ENCODE results near the gene EPHB6. TPM values are rescaled to one million over a fixed set of nuclear protein-coding genes. Genes with fewer than 3 reads are reported as not detected.

Gene EPHB6, protein sequence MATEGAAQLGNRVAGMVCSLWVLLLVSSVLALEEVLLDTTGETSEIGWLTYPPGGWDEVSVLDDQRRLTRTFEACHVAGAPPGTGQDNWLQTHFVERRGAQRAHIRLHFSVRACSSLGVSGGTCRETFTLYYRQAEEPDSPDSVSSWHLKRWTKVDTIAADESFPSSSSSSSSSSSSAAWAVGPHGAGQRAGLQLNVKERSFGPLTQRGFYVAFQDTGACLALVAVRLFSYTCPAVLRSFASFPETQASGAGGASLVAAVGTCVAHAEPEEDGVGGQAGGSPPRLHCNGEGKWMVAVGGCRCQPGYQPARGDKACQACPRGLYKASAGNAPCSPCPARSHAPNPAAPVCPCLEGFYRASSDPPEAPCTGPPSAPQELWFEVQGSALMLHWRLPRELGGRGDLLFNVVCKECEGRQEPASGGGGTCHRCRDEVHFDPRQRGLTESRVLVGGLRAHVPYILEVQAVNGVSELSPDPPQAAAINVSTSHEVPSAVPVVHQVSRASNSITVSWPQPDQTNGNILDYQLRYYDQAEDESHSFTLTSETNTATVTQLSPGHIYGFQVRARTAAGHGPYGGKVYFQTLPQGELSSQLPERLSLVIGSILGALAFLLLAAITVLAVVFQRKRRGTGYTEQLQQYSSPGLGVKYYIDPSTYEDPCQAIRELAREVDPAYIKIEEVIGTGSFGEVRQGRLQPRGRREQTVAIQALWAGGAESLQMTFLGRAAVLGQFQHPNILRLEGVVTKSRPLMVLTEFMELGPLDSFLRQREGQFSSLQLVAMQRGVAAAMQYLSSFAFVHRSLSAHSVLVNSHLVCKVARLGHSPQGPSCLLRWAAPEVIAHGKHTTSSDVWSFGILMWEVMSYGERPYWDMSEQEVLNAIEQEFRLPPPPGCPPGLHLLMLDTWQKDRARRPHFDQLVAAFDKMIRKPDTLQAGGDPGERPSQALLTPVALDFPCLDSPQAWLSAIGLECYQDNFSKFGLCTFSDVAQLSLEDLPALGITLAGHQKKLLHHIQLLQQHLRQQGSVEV
- polyA plus RNA-seq (2011; rRNA removed) (0.51 and 0.55 TPM in 2 replicates), polyA minus RNA-seq (2011; rRNA and poly(A)+ RNA removed) (0.51 and 0.56 TPM in 2 replicates)

GRCh38 chr7:142854372-142855113 is at the start of gene EPHB6:
TSS of gene EPHB6 (plus strand) at chr7:142855076. CDS start at chr7:142863228, 8,152 bp downstream.
- TF ChIP-seq, protein P1, sequence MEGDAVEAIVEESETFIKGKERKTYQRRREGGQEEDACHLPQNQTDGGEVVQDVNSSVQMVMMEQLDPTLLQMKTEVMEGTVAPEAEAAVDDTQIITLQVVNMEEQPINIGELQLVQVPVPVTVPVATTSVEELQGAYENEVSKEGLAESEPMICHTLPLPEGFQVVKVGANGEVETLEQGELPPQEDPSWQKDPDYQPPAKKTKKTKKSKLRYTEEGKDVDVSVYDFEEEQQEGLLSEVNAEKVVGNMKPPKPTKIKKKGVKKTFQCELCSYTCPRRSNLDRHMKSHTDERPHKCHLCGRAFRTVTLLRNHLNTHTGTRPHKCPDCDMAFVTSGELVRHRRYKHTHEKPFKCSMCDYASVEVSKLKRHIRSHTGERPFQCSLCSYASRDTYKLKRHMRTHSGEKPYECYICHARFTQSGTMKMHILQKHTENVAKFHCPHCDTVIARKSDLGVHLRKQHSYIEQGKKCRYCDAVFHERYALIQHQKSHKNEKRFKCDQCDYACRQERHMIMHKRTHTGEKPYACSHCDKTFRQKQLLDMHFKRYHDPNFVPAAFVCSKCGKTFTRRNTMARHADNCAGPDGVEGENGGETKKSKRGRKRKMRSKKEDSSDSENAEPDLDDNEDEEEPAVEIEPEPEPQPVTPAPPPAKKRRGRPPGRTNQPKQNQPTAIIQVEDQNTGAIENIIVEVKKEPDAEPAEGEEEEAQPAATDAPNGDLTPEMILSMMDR (IDR thresholded peaks at IDR 0.05; ENCODE audit: low read depth, low read length) = no peak
- CTCF ChIA-PET = interaction anchor here (0.6 to 1.6 kb wide), 8 partner anchors 10 to 410 kb away, joined by 3 to 8 read pairs (median 4); no protein-coding TSS in a partner anchor
- DNase-seq (ENCODE audit: low read depth, low spot score) = no peak
- H3K4me3 ChIP-seq (ENCODE audit: low read depth, low read length) = peak within 1 kb of the TSS; percentile 72
- POLR2A ChIA-PET = no interaction called here
- no peak within 1 kb of the TSS for H3K27ac ChIP-seq (ENCODE audit: low read depth, low read length)
- peaks cover 13% of the 10 kb centered on the region for H3K27me3 ChIP-seq (ENCODE audit: control insufficient read depth, insufficient read depth, low read length)
- no peaks in the 10 kb centered on the region; the same call in 1 of the 2 replicates for H3K9me3 ChIP-seq (ENCODE audit: control insufficient read depth, insufficient read depth, low read length)

GRCh38 chr7:142805350-142806021 is 49.4 kb upstream of the EPHB6 start:
- no peak overlapping the region for H3K27ac ChIP-seq (ENCODE audit: low read depth, low read length)
- no peaks in the 10 kb centered on the region for H3K9me3 ChIP-seq (ENCODE audit: control insufficient read depth, insufficient read depth, low read length)
- TF ChIP-seq, protein P1 (IDR thresholded peaks at IDR 0.05; ENCODE audit: low read depth, low read length) = no peak
- ChIA-PET CTCF (no interaction called here), POLR2A (no interaction called here)
- H3K4me3 ChIP-seq (ENCODE audit: low read depth, low read length) = no peak overlapping the region
- peaks cover 3% of the 10 kb centered on the region for H3K27me3 ChIP-seq (ENCODE audit: control insufficient read depth, insufficient read depth, low read length)
- DNase-seq (ENCODE audit: low read depth, low spot score) = no peak

DNA sequence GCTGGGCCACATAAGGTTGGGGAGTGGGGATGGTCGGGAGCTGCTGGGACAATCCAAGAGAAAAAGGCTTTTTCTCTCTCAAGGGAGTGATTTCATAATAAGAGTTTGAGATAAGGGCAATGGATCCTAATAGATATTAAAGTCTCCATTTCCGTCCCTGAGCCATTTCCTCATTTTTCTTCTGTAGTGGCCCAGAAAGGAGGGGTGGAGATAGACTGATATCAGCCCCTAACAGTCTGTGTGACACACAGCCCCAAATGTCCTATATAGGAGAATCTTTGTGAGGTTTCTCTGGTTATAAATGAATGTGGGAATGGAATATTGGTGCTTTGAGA is 48.9 kb upstream of the EPHB6 start:
- Histone ChIP-seq H3K9me3 (ENCODE audit: control insufficient read depth, insufficient read depth, low read length) (no peaks in the 10 kb centered on the region), H3K27me3 (ENCODE audit: control insufficient read depth, insufficient read depth, low read length) (no peaks in the 10 kb centered on the region), H3K27ac (ENCODE audit: low read depth, low read length) (no peak overlapping the region), H3K4me3 (ENCODE audit: low read depth, low read length) (no peak overlapping the region)
- TF ChIP-seq, protein P1 (IDR thresholded peaks at IDR 0.05; ENCODE audit: low read depth, low read length) = no peak
- CTCF ChIA-PET = no interaction called here
- no peak for DNase-seq (ENCODE audit: low read depth, low spot score)
- POLR2A ChIA-PET = no interaction called here

DNA sequence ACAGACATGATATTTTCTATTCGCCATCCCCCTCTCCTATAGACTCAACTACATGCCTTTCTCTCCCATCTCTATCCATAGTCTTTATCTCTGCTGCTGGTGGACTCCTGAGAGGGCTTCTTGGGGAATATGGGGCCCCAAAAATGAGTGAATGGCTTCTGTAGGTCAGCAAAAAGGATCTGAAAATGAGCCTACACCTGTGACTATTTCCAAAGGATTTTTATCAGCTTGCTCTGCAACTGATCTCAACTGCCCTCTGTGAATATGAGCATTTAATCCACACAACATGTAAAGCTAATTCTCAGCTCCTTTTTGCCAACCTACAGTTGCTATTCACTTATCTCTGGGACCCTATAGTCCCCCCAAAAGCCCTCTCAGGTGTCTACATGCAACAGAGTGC is 47.9 kb upstream of the EPHB6 start:
- TF ChIP-seq, protein P1 (IDR thresholded peaks at IDR 0.05; ENCODE audit: low read depth, low read length) = no peak

More for the DNA sequence above, 47.9 kb upstream of the EPHB6 start:
- Histone ChIP-seq H3K27me3 (ENCODE audit: control insufficient read depth, insufficient read depth, low read length) (no peaks in the 10 kb centered on the region), H3K4me3 (ENCODE audit: low read depth, low read length) (no peak overlapping the region), H3K9me3 (ENCODE audit: control insufficient read depth, insufficient read depth, low read length) (no peaks in the 10 kb centered on the region), H3K27ac (ENCODE audit: low read depth, low read length) (no peak overlapping the region)
- ChIA-PET POLR2A (no interaction called here), CTCF (interaction anchor here (0.6 to 1.7 kb wide), 5 partner anchors 24 to 292 kb away, joined by 3 to 8 read pairs (median 6); no protein-coding TSS in a partner anchor)
- no peak for DNase-seq (ENCODE audit: low read depth, low spot score)
